Caco-2 (cell line): Measurements from ENCODE around the gene PSEN1. TPM values are rescaled to one million over a fixed set of nuclear protein-coding genes. Genes with fewer than 3 reads are reported as not detected.

Experiments used
- BruUV-seq: library from RNA; stranded (reverse); fragments of 400-500 nt; replicated peaks from 2 replicates; lab custom pipeline; 2021; lab: Mats Ljungman, UMichigan
- CTCF ChIA-PET: fragments of 300-600 bp; sonication (Branson Sonifier 250); formaldehyde crosslinking; loops from one replicate; lab custom pipeline; 2022; ENCODE audit warnings: antibody characterized with exemption; lab: Charles Lee
- POLR2A ChIA-PET: fragments of 300-600 bp; sonication (Branson Sonifier 250); formaldehyde crosslinking; loops from one replicate; lab custom pipeline; 2022; ENCODE audit warnings: antibody characterized with exemption; lab: Charles Lee
- DNase-seq, 2 experiments: peaks; one replicate each; pipeline versions ENCODE4 v3.0.0 to v3.0.0-alpha.2; 2020 to 2022
- H3K27me3 ChIP-seq: replicated peaks from 2 replicates; pipeline ENCODE4 v1.6.0; 2011; ENCODE audit warnings: low read length; ENCODE audit not compliant: control insufficient read depth, insufficient read depth
- H3K36me3 ChIP-seq: 2 replicates; pipeline ENCODE4 v1.5.1; 2011; ENCODE audit warnings: low read length; ENCODE audit not compliant: control insufficient read depth, insufficient read depth
- H3K4me1 ChIP-seq: fragments of 250-450 bp; sonication (Bioruptor Pico); 2 replicates; pipeline ENCODE4 v1.5.1; 2020; ENCODE audit warnings: mild to moderate bottlenecking
- H3K4me3 ChIP-seq: 2 replicates; pipeline ENCODE4 v1.5.1; 2011; ENCODE audit warnings: low read depth, mild to moderate bottlenecking, control low read depth, low read length
- H3K9me3 ChIP-seq: fragments of 250-450 bp; sonication (Bioruptor Pico); 2 replicates; pipeline ENCODE4 v1.5.1; 2020; ENCODE audit warnings: mild to moderate bottlenecking, moderate library complexity
- H3K27ac Mint-ChIP-seq: one replicate; pipeline ENCODE4 v1.8.0; 2022; ENCODE audit warnings: mixed read lengths; ENCODE audit not compliant: unreplicated experiment
- H3K27me3 Mint-ChIP-seq: one replicate; pipeline ENCODE4 v1.8.0; 2022; ENCODE audit warnings: mixed read lengths; ENCODE audit not compliant: insufficient read depth, unreplicated experiment
- H3K36me3 Mint-ChIP-seq: one replicate; pipeline ENCODE4 v1.8.0; 2022; ENCODE audit warnings: mild to moderate bottlenecking, mixed read lengths; ENCODE audit not compliant: insufficient read depth, unreplicated experiment
- H3K4me1 Mint-ChIP-seq: one replicate; pipeline ENCODE4 v1.8.0; 2022; ENCODE audit warnings: low read depth, mixed read lengths; ENCODE audit not compliant: unreplicated experiment
- H3K4me3 Mint-ChIP-seq: one replicate; pipeline ENCODE4 v1.8.0; 2022; ENCODE audit warnings: mild to moderate bottlenecking, moderate library complexity, mixed read lengths; ENCODE audit not compliant: unreplicated experiment
- H3K9me3 Mint-ChIP-seq: one replicate; pipeline ENCODE4 v1.8.0; 2022; ENCODE audit warnings: mixed read lengths; ENCODE audit not compliant: unreplicated experiment
- CTCF ChIP-seq, 2 experiments: fragments of 200-600 bp in 1 of 2; IDR thresholded peaks; 1 replicate in 1 of 2; 2 replicates in 1 of 2; pipeline versions ENCODE4 v1.5.1 to v1.8.0; 2011 to 2022; ENCODE audit warnings: antibody characterized with exemption in 1 of 2, control low read depth in 1 of 2, inconsistent platforms in 1 of 2, low read depth in 1 of 2, low read length in 1 of 2, mild to moderate bottlenecking in 1 of 2, moderate library complexity in 1 of 2; ENCODE audit not compliant: insufficient read depth in 1 of 2, severe bottlenecking in 1 of 2, unreplicated experiment in 1 of 2
- intact Hi-C: fragments of 100-400 bp; cut with micrococcal nuclease; formaldehyde crosslinking; loops from one replicate; pipeline ENCODE4 v1.10.0; 2022; ENCODE audit not compliant: unreplicated experiment
- total RNA-seq: library from RNA; stranded (reverse); gene quantifications from 2 replicates; pipeline ENCODE4 v1.2.3, GENCODE V29; 2022

The PSEN1 gene
- total RNA-seq, 1 experiment from 2014 or later, result 74.8 TPM

- Histone ChIP-seq H3K27me3 (no peaks in the 10 kb centered on the region), H3K4me1 (no peaks in the 10 kb centered on the region), H3K9me3 (no peaks in the 10 kb centered on the region), H3K36me3 (no peaks in the 10 kb centered on the region), H3K4me3 (no peak overlapping the region)
- DNase-seq, result no peak
- Mint-ChIP-seq H3K4me3 (no peak overlapping the region), H3K9me3 (no peaks in the 10 kb centered on the region), H3K36me3 (no peaks in the 10 kb centered on the region), H3K4me1 (no peaks in the 10 kb centered on the region), H3K27me3 (no peaks in the 10 kb centered on the region), H3K27ac (no peak overlapping the region)
- POLR2A ChIA-PET, result no interaction called here
- no TSS peak for BruUV-seq
- intact Hi-C loops, result no loop called here
- TF ChIP-seq CTCF (IDR thresholded peaks at IDR 0.05; ENCODE audit: insufficient read depth in 1 of 2, low read depth in 1 of 2, low read length in 1 of 2, severe bottlenecking in 1 of 2, unreplicated experiment in 1 of 2), result no peak
- CTCF ChIA-PET, result no interaction called here
These were observed 113.4 kb downstream of the PSEN1 start for GRCh38 chr14:73249564-73250316.

GRCh38 chr14:73250317-73250713 lies 114.0 kb downstream of the PSEN1 start:
- H3K36me3 ChIP-seq, result no peaks in the 10 kb centered on the region
- no TSS peak for BruUV-seq
- H3K4me1 ChIP-seq, result no peaks in the 10 kb centered on the region
- Mint-ChIP-seq H3K4me3 (no peak overlapping the region), H3K4me1 (no peaks in the 10 kb centered on the region), H3K27me3 (no peaks in the 10 kb centered on the region), H3K9me3 (no peaks in the 10 kb centered on the region), H3K27ac (no peak overlapping the region), H3K36me3 (no peaks in the 10 kb centered on the region)
- intact Hi-C loops, result no loop called here
- ChIA-PET POLR2A (no interaction called here), CTCF (no interaction called here)
- TF ChIP-seq CTCF (IDR thresholded peaks at IDR 0.05; ENCODE audit: insufficient read depth in 1 of 2, low read depth in 1 of 2, low read length in 1 of 2, severe bottlenecking in 1 of 2, unreplicated experiment in 1 of 2), result no peak
- no peak for DNase-seq
- H3K4me3 ChIP-seq, result no peak overlapping the region
- no peaks in the 10 kb centered on the region for H3K27me3 ChIP-seq
- H3K9me3 ChIP-seq, result no peaks in the 10 kb centered on the region

GRCh38 chr14:73250781-73251500 lies 114.6 kb downstream of the PSEN1 start:
- POLR2A ChIA-PET, result no interaction called here
- no peak for TF ChIP-seq CTCF (IDR thresholded peaks at IDR 0.05; ENCODE audit: insufficient read depth in 1 of 2, low read depth in 1 of 2, low read length in 1 of 2, severe bottlenecking in 1 of 2, unreplicated experiment in 1 of 2)
- BruUV-seq, result no TSS peak

More at GRCh38 chr14:73250781-73251500, 114.6 kb downstream of the PSEN1 start:
- H3K36me3 ChIP-seq, result no peaks in the 10 kb centered on the region
- no peaks in the 10 kb centered on the region for H3K27me3 Mint-ChIP-seq
- H3K27me3 ChIP-seq, result no peaks in the 10 kb centered on the region
- no peak for DNase-seq
- H3K36me3 Mint-ChIP-seq, result no peaks in the 10 kb centered on the region
- H3K4me1 Mint-ChIP-seq, result no peaks in the 10 kb centered on the region
- no peaks in the 10 kb centered on the region for H3K4me1 ChIP-seq
- no peak overlapping the region for H3K4me3 ChIP-seq
- CTCF ChIA-PET, result no interaction called here
- H3K9me3 ChIP-seq, result no peaks in the 10 kb centered on the region
- H3K27ac Mint-ChIP-seq, result no peak overlapping the region
- intact Hi-C loops, result no loop called here
- H3K4me3 Mint-ChIP-seq, result no peak overlapping the region
- H3K9me3 Mint-ChIP-seq, result no peaks in the 10 kb centered on the region
